Keratinocyte (primary cell): ENCODE results near the gene SRF.

Experiments
- CTCF ChIP-seq, 3 experiments: IDR thresholded peaks in 1 of 3; conservative IDR thresholded peaks in 1 of 3; optimal IDR thresholded peaks in 1 of 3; 2 replicates in 2 of 3; 3 replicates in 1 of 3; pipeline versions ENCODE3 to v1.5.1; 2011; ENCODE audit warnings: low read length in 3 of 3, mild to moderate bottlenecking in 3 of 3, moderate library complexity in 2 of 3, control low read depth in 1 of 3, inconsistent platforms in 1 of 3; ENCODE audit not compliant: insufficient read depth in 2 of 3; ENCODE audit errors: extremely low read depth in 1 of 3
- EZH2 ChIP-seq: IDR thresholded peaks from one replicate; pipeline ENCODE4 v1.6.1; 2012; ENCODE audit warnings: inconsistent platforms, mild to moderate bottlenecking, low read length, moderate library complexity

GRCh38 chr6:43203718-43204095 lies 32.6 kb downstream of the SRF start:
- TF ChIP-seq EZH2 (no peak), CTCF (optimal IDR thresholded peaks at IDR 0.05 in 1 of 3, IDR thresholded peaks at IDR 0.05 in 1 of 3, conservative IDR thresholded peaks at IDR 0.05 in 1 of 3; ENCODE audit: extremely low read depth in 1 of 3, insufficient read depth in 2 of 3, low read length in 3 of 3) (no peak)
